Rectal smooth muscle tissue (tissue), 1 donor: ENCODE results near the gene TSEN34.

ENCODE experiments used
- H3K27ac ChIP-seq: one replicate; pipeline ENCODE4 v1.7.0; 2013; ENCODE audit warnings: low read depth, low read length, inconsistent platforms
- H3K27me3 ChIP-seq: one replicate; pipeline ENCODE4 v1.7.0; 2013; ENCODE audit warnings: low read length; ENCODE audit not compliant: control insufficient read depth, insufficient read depth
- H3K36me3 ChIP-seq: one replicate; pipeline ENCODE4 v1.7.0; 2013; ENCODE audit warnings: low read length; ENCODE audit not compliant: control insufficient read depth, insufficient read depth
- H3K4me1 ChIP-seq: one replicate; pipeline ENCODE4 v1.7.0; 2013; ENCODE audit warnings: low read length; ENCODE audit not compliant: control insufficient read depth, insufficient read depth
- H3K4me3 ChIP-seq: one replicate; pipeline ENCODE4 v1.7.0; 2013; ENCODE audit warnings: low read length
- H3K9ac ChIP-seq: one replicate; pipeline ENCODE4 v1.7.0; 2013; ENCODE audit warnings: low read length

The TSEN34 gene

DNA sequence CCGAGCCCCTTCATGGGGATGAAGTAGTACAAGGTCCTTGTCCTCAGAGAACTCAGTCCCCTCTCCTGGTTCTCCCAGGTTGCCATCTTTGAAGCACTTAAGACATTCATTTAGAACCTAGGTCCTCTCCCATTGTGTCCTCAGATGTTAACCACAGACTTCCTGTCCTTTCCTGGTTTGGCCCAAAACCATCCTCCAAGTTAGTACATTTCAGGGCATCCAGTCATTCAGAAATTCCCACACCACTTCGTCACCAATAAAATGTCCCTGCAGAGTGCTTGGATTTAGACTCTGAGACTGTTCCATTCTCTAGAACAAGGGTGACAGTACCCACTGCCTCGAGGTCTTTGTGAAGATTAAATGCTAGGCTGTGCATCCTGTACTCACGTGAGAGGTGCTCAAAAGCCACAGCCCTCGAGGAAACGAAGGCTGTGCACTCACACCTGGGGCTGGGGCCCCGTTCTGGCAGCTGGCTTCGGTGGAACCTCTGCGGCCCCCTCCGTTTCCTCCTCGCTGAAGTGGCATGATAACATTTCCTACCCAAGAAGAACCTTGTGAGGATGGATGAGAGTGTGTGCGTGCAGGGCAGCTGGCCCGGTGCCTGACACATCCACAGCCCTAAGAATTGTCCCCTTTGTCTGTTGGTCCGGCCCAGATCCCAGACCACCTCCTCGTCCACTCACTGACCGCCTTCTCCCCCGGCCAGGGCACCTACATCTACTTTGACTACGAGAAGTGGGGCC, 36.3 kb upstream of the TSEN34 start:
- Histone ChIP-seq H3K27ac (no peak overlapping the region), H3K4me1 (peaks cover 8% of the 10 kb centered on the region), H3K9ac (no peak overlapping the region), H3K36me3 (peaks cover 53% of the 10 kb centered on the region), H3K4me3 (no peak overlapping the region), H3K27me3 (no peaks in the 10 kb centered on the region)

DNA sequence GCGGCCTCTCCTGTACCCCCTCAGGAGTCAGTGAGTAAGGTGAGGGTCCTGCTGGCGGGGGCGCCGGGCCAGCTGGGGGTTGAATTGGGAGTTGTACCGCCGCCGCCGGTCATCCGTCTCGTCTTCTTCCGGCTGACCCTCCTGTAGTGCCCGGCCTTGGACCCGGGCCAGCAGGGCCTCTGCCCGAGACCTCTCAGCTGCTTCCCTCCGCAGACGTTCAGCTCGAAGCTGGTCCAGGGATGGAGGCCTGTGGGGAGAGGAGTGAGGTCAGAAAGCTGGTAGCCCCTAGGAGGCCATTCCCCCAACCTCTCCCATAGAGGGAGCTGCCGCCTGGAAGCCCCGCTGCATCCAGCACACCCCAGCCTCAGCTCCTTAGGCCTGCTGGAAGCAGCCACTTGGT, 35.4 kb upstream of the TSEN34 start:
- no peak overlapping the region for H3K9ac ChIP-seq
- H3K4me1 ChIP-seq: peaks cover 14% of the 10 kb centered on the region
- no peaks in the 10 kb centered on the region for H3K27me3 ChIP-seq
- no peak overlapping the region for H3K4me3 ChIP-seq
- H3K36me3 ChIP-seq: peaks cover 48% of the 10 kb centered on the region
- no peak overlapping the region for H3K27ac ChIP-seq

DNA sequence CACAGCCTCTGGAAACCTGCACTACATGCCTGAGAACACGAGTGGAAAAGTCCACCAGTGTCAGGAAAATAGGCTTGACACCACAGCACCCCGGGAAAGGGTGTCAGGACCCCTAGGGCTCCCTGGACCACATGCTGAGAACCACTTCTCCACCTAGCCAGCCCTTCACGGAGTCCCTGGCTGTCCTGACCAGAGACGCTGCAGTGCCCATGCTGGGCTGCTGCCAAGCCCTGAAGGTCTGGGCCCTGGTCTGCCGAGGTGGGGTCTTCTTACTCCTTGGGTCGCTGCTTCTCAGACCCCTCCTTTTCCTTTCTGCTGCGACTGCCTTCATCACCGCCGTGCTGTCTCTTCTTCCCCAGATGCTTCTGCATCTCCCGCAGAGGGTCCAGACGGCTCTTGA, 34.6 kb upstream of the TSEN34 start:
- H3K4me3 ChIP-seq: no peak overlapping the region
- H3K9ac ChIP-seq: no peak overlapping the region
- H3K36me3 ChIP-seq: peaks cover 44% of the 10 kb centered on the region
- peaks cover 15% of the 10 kb centered on the region for H3K4me1 ChIP-seq
- H3K27me3 ChIP-seq: no peaks in the 10 kb centered on the region
- no peak overlapping the region for H3K27ac ChIP-seq

DNA sequence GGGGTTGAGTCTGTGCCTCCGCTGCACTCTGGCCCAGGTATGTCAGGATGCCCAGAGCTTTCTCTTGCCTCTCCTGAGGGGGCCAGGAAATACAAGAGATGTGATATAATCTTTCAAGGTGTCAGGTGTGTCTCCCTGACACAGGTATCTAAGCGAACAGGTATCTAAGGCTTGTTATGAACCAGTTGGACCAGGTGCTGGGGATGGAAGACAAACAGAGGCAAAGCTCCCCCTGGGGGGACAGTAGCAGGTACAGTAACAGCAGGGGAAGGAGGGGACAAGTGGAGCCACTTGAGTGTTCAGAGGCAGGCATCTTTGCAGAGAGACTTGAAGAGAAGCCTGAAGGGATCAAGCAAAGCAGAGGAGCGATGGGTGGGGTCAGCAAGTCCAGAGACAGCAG, 34.2 kb upstream of the TSEN34 start:
- H3K4me3 ChIP-seq: no peak overlapping the region
- peaks cover 40% of the 10 kb centered on the region for H3K36me3 ChIP-seq
- H3K9ac ChIP-seq: no peak overlapping the region
- peaks cover 15% of the 10 kb centered on the region for H3K4me1 ChIP-seq
- H3K27ac ChIP-seq: no peak overlapping the region
- no peaks in the 10 kb centered on the region for H3K27me3 ChIP-seq

GRCh38 chr19:54158812-54159351, 32.2 kb upstream of the TSEN34 start:
- Histone ChIP-seq H3K36me3 (peaks cover 28% of the 10 kb centered on the region), H3K9ac (peak overlapping the region; percentile 83), H3K4me1 (peaks cover 15% of the 10 kb centered on the region), H3K27ac (peak overlapping the region; percentile 97), H3K27me3 (no peaks in the 10 kb centered on the region), H3K4me3 (peak overlapping the region; percentile 91)

DNA sequence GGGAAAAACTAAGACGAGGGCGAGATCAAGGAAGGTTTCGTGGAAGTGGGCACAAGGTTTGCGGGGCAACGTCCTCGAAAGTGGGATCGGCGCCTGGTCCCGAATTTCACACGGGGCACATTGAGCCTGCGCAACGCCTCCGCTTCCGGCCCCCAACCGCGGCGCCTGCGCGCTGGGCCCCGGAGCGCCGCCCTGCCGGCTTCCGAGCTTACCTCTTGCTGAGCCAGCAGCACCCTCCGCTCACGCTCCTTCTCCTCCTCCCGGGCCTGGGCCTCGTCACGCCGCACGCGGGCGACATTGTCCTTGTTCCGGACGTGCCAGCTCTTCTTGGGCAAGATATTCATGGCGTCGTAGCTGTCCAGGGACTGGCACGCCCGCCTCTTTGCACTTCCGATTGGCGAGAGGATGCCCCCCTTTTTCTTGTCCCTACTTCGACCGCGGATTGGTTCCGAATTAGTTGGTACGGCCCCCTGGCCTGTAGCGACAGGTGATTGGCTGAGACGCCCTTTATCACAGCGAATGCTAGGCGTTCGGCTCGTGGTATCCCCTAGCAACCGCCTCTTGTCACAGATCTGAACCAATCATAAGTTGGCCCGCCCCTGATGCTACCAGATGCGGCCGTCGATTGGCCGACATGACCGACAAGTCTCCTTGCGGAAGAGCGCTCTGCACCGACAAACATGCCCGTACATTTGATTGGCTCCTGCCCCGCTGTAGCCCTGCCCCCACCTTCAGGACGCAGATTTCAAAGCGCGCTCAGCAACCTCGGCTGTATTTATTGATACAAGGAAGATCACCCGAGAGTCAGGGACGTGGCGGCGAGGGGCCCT, 31.5 kb upstream of the TSEN34 start, which contains the start of gene LENG1:
Gene LENG1 (minus strand): TSS at position 370 of the 830 bp plus-strand sequence. CDS start 26 bp downstream, at position 344.
- Histone ChIP-seq H3K27ac (peak within 1 kb of the TSS; percentile 97), H3K36me3 (peaks cover 24% of the 10 kb centered on the region), H3K9ac (peak within 1 kb of the TSS; percentile 83), H3K27me3 (peaks cover 3% of the 10 kb centered on the region), H3K4me3 (peak within 1 kb of the TSS; percentile 91), H3K4me1 (peaks cover 15% of the 10 kb centered on the region)

- peak overlapping the region; percentile 77 for H3K27ac ChIP-seq
- peak overlapping the region; percentile 20 for H3K9ac ChIP-seq
- peaks cover 15% of the 10 kb centered on the region for H3K4me1 ChIP-seq
- peak overlapping the region; percentile 73 for H3K4me3 ChIP-seq
- peaks cover 19% of the 10 kb centered on the region for H3K36me3 ChIP-seq
- peaks cover 3% of the 10 kb centered on the region for H3K27me3 ChIP-seq
Measured at GRCh38 chr19:54160182-54160811, 30.8 kb upstream of the TSEN34 start.

GRCh38 chr19:54160854-54161253, 30.3 kb upstream of the TSEN34 start:
- peak overlapping the region; percentile 73 for H3K4me3 ChIP-seq
- peaks cover 3% of the 10 kb centered on the region for H3K27me3 ChIP-seq
- H3K27ac ChIP-seq: peak overlapping the region; percentile 77
- H3K9ac ChIP-seq: no peak overlapping the region
- H3K36me3 ChIP-seq: peaks cover 16% of the 10 kb centered on the region
- H3K4me1 ChIP-seq: peaks cover 15% of the 10 kb centered on the region

DNA sequence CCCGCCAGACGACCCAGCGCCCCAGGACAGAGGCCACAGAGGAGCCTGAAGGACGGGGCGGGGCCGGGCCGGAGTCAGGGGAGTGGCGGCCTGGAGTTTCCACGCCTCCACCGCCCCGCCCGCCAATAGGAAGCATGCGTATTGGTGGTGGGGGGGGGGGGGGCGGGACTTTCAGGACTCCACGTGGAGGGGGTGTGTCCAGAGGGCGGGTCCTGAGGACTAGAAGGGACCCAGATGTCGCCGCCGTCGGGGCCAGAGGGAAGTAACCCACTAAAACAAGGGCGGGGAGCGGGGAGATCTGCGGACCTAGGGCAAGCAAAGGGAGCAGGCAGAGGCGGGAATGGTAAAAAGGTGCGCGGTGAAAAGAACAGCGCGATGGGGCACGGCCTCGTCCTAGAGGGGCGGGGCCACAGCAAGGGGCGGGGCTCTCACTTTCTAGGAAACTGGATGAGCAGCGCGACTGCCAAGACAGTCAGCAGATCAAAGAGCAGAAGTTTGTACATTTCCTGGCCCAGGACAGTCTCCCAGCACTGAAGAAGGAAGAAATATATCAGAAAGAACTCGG, 28.8 kb upstream of the TSEN34 start:
- Histone ChIP-seq H3K9ac (no peak overlapping the region), H3K27me3 (peaks cover 3% of the 10 kb centered on the region), H3K36me3 (peaks cover 2% of the 10 kb centered on the region), H3K4me1 (peaks cover 15% of the 10 kb centered on the region), H3K27ac (no peak overlapping the region), H3K4me3 (peak overlapping the region; percentile 64)

- Histone ChIP-seq H3K4me3 (peak overlapping the region; percentile 64), H3K36me3 (peaks cover 2% of the 10 kb centered on the region), H3K9ac (no peak overlapping the region), H3K27ac (no peak overlapping the region), H3K4me1 (peaks cover 15% of the 10 kb centered on the region), H3K27me3 (peaks cover 3% of the 10 kb centered on the region)
Measured at GRCh38 chr19:54162884-54163283, 28.2 kb upstream of the TSEN34 start.

GRCh38 chr19:54164369-54165068, 26.6 kb upstream of the TSEN34 start:
- H3K27ac ChIP-seq: no peak overlapping the region
- H3K9ac ChIP-seq: no peak overlapping the region
- H3K27me3 ChIP-seq: peaks cover 3% of the 10 kb centered on the region
- no peaks in the 10 kb centered on the region for H3K36me3 ChIP-seq
- H3K4me3 ChIP-seq: peak overlapping the region; percentile 41
- peaks cover 7% of the 10 kb centered on the region for H3K4me1 ChIP-seq
